ENCODE results near the gene SCPEP1.

SCPEP1 gene

GRCh38 chr17:56947741-56948140, 30.2 kb upstream of the SCPEP1 start:
- TF ChIP-seq TAF1 (IDR thresholded peaks at IDR 0.05; ENCODE audit: low read depth), result no peak
- no peak for TF ChIP-seq RAD21 (IDR thresholded peaks at IDR 0.05; ENCODE audit: low read depth)
- no peak for TF ChIP-seq NFIC (IDR thresholded peaks at IDR 0.05)
- TF ChIP-seq FOXM1 (IDR thresholded peaks at IDR 0.05; ENCODE audit: borderline replicate concordance, low read depth), result no peak
- no peak for TF ChIP-seq TEAD4 (IDR thresholded peaks at IDR 0.05)
- TF ChIP-seq EGR1 (IDR thresholded peaks at IDR 0.05), result no peak
- TF ChIP-seq TCF12 (IDR thresholded peaks at IDR 0.05; ENCODE audit: low read depth), result no peak
- TF ChIP-seq, protein P1, sequence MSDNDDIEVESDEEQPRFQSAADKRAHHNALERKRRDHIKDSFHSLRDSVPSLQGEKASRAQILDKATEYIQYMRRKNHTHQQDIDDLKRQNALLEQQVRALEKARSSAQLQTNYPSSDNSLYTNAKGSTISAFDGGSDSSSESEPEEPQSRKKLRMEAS (IDR thresholded peaks at IDR 0.05), result no peak
- no peak for TF ChIP-seq CEBPB (IDR thresholded peaks at IDR 0.05)
- no peak for TF ChIP-seq YY1 (IDR thresholded peaks at IDR 0.05; ENCODE audit: low read depth)
- TF ChIP-seq EP300 (IDR thresholded peaks at IDR 0.05; ENCODE audit: borderline replicate concordance), result no peak
- TF ChIP-seq ZBTB7A (IDR thresholded peaks at IDR 0.05; ENCODE audit: low read depth), result no peak
- no peak for TF ChIP-seq USF1 (IDR thresholded peaks at IDR 0.05)

DNA sequence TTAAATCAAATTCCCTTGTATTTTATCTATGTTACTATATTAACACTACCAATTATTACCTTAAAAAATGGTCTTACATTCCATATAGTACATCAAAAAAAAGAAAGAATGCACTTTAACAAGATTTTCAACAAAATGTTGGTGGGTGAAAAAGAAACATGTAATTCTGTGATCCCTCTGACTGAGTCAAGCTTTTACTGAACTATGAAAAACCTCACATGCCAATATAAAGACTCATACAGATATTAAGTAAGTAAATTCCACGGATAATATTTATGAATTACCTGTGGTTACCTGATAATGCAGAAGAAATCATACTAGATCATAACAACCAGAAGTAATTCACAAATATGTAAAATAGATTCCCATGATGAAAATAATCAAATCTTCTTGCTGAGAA, 29.4 kb upstream of the SCPEP1 start:
- no peak for TF ChIP-seq EP300 (IDR thresholded peaks at IDR 0.05; ENCODE audit: borderline replicate concordance)
- TF ChIP-seq, protein P1 (IDR thresholded peaks at IDR 0.05), result no peak
- no peak for TF ChIP-seq TEAD4 (IDR thresholded peaks at IDR 0.05)
- no peak for TF ChIP-seq EGR1 (IDR thresholded peaks at IDR 0.05)
- TF ChIP-seq YY1 (IDR thresholded peaks at IDR 0.05; ENCODE audit: low read depth), result no peak
- TF ChIP-seq USF1 (IDR thresholded peaks at IDR 0.05), result no peak
- TF ChIP-seq, protein P2, sequence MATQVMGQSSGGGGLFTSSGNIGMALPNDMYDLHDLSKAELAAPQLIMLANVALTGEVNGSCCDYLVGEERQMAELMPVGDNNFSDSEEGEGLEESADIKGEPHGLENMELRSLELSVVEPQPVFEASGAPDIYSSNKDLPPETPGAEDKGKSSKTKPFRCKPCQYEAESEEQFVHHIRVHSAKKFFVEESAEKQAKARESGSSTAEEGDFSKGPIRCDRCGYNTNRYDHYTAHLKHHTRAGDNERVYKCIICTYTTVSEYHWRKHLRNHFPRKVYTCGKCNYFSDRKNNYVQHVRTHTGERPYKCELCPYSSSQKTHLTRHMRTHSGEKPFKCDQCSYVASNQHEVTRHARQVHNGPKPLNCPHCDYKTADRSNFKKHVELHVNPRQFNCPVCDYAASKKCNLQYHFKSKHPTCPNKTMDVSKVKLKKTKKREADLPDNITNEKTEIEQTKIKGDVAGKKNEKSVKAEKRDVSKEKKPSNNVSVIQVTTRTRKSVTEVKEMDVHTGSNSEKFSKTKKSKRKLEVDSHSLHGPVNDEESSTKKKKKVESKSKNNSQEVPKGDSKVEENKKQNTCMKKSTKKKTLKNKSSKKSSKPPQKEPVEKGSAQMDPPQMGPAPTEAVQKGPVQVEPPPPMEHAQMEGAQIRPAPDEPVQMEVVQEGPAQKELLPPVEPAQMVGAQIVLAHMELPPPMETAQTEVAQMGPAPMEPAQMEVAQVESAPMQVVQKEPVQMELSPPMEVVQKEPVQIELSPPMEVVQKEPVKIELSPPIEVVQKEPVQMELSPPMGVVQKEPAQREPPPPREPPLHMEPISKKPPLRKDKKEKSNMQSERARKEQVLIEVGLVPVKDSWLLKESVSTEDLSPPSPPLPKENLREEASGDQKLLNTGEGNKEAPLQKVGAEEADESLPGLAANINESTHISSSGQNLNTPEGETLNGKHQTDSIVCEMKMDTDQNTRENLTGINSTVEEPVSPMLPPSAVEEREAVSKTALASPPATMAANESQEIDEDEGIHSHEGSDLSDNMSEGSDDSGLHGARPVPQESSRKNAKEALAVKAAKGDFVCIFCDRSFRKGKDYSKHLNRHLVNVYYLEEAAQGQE (IDR thresholded peaks at IDR 0.05; ENCODE audit: low read depth), result no peak
- TF ChIP-seq CREB1 (IDR thresholded peaks at IDR 0.05; ENCODE audit: low read depth), result no peak
- no peak for TF ChIP-seq NFIC (IDR thresholded peaks at IDR 0.05)
- TF ChIP-seq ZBTB7A (IDR thresholded peaks at IDR 0.05; ENCODE audit: low read depth), result no peak

DNA sequence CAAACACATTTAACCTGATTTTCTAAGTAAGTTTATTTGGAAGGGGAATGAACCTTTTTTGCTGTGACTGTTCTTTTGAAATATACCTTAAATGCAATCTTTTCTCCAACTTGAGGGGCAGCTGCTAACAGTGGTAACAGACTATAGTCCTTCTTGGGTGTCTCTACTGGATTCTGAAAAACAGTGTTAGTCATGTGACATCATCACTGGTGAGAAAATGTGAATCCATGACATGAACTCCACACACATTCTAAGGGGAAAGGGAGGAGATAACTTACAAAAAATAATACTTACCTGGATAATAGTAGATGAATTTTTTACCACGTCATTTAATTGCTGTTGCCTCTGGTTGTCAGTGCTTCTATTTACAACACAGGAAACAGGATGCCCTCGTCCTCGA, 28.3 kb upstream of the SCPEP1 start:
- no peak for TF ChIP-seq TAF1 (IDR thresholded peaks at IDR 0.05; ENCODE audit: low read depth)
- TF ChIP-seq YY1 (IDR thresholded peaks at IDR 0.05; ENCODE audit: low read depth), result no peak
- TF ChIP-seq, protein P2 (IDR thresholded peaks at IDR 0.05; ENCODE audit: low read depth), result no peak
- no peak for TF ChIP-seq EGR1 (IDR thresholded peaks at IDR 0.05)
- no peak for TF ChIP-seq EP300 (IDR thresholded peaks at IDR 0.05; ENCODE audit: borderline replicate concordance)
- no peak for TF ChIP-seq FOXM1 (IDR thresholded peaks at IDR 0.05; ENCODE audit: borderline replicate concordance, low read depth)
- TF ChIP-seq ZBTB7A (IDR thresholded peaks at IDR 0.05; ENCODE audit: low read depth), result no peak
- no peak for TF ChIP-seq TCF12 (IDR thresholded peaks at IDR 0.05; ENCODE audit: low read depth)
- no peak for TF ChIP-seq TEAD4 (IDR thresholded peaks at IDR 0.05)
- no peak for TF ChIP-seq RAD21 (IDR thresholded peaks at IDR 0.05; ENCODE audit: low read depth)

DNA sequence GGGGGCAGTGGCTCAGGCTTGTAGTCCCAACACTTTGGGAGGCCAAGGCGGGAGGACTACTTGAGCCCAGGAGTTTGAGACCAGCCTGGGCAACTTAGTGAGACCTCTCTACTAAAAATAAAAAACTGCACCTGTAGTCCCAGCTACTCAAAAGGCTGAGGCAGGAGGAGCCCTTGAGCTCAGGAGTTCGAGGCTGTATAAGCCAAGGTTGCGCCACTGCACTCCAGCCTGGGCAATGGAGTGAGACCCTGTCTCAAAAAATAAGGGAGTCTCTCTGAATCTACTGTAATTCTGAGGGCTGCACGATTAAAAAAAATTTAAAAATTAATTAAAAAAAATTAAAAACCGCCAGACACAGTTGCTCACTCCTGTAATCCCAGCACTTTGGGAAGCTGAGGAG, 20.9 kb upstream of the SCPEP1 start:
- no peak for TF ChIP-seq CEBPB (IDR thresholded peaks at IDR 0.05)
- TF ChIP-seq YY1 (IDR thresholded peaks at IDR 0.05; ENCODE audit: low read depth), result no peak
- no peak for TF ChIP-seq FOXM1 (IDR thresholded peaks at IDR 0.05; ENCODE audit: borderline replicate concordance, low read depth)
- no peak for TF ChIP-seq CREB1 (IDR thresholded peaks at IDR 0.05; ENCODE audit: low read depth)
- TF ChIP-seq TAF1 (IDR thresholded peaks at IDR 0.05; ENCODE audit: low read depth), result no peak
- TF ChIP-seq, protein P2 (IDR thresholded peaks at IDR 0.05; ENCODE audit: low read depth), result no peak
- no peak for TF ChIP-seq EGR1 (IDR thresholded peaks at IDR 0.05)
- no peak for TF ChIP-seq EP300 (IDR thresholded peaks at IDR 0.05; ENCODE audit: borderline replicate concordance)
- TF ChIP-seq USF1 (IDR thresholded peaks at IDR 0.05), result no peak
- TF ChIP-seq ZBTB7A (IDR thresholded peaks at IDR 0.05; ENCODE audit: low read depth), result no peak
- no peak for TF ChIP-seq TCF12 (IDR thresholded peaks at IDR 0.05; ENCODE audit: low read depth)
- no peak for TF ChIP-seq RAD21 (IDR thresholded peaks at IDR 0.05; ENCODE audit: low read depth)
- TF ChIP-seq, protein P1 (IDR thresholded peaks at IDR 0.05), result no peak
- TF ChIP-seq TEAD4 (IDR thresholded peaks at IDR 0.05), result no peak
- TF ChIP-seq NFIC (IDR thresholded peaks at IDR 0.05), result no peak

All from Ishikawa (cell line).